Vagina (tissue), 2 donors: Measurements from ENCODE around the gene SPDYE3.

Source experiments
- CTCF ChIP-seq, 3 experiments: fragments of 450-650 bp in 2 of 3; fragments of 200-600 bp in 1 of 3; sonication (generic) in 1 of 3; IDR thresholded peaks; one replicate each; pipeline ENCODE4 v1.5.1; 2017 to 2019; ENCODE audit warnings: antibody characterized with exemption in 3 of 3, mild to moderate bottlenecking in 2 of 3, moderate library complexity in 2 of 3
- POLR2A ChIP-seq, 2 donors: fragments of 450-650 bp; IDR thresholded peaks; one replicate each; pipeline ENCODE4 v1.6.1; 2017; ENCODE audit warnings: antibody characterized with exemption in 2 of 2, mild to moderate bottlenecking in 2 of 2, moderate library complexity in 2 of 2
- POLR2AphosphoS5 ChIP-seq, 2 donors: sonication (generic); formaldehyde crosslinking; IDR thresholded peaks; one replicate each; pipeline ENCODE4 v1.9.0; 2017; ENCODE audit warnings: antibody characterized with exemption in 2 of 2, mild to moderate bottlenecking in 2 of 2, low read depth in 1 of 2; ENCODE audit not compliant: insufficient read depth in 1 of 2

- no peak for TF ChIP-seq POLR2AphosphoS5 (IDR thresholded peaks at IDR 0.05; ENCODE audit: insufficient read depth in 1 of 2, low read depth in 1 of 2)
- TF ChIP-seq CTCF (IDR thresholded peaks at IDR 0.05), result no peak
- TF ChIP-seq POLR2A (IDR thresholded peaks at IDR 0.05), result no peak
These were observed 59.7 kb downstream of the SPDYE3 start for GRCh38 chr7:100367251-100367620.
